NCI-H2107 (cell line): ENCODE measurements around the gene PNMA1.

ENCODE experiments used
- DNase-seq: peaks from one replicate; lab custom pipeline; 2025; lab: John Stamatoyannopoulos, UW

Gene PNMA1

GRCh38 chr14:73736842-73737241 lies 22.7 kb upstream of the PNMA1 start:
- DNase-seq: no peak

GRCh38 chr14:73732006-73732405 lies 17.8 kb upstream of the PNMA1 start:
- DNase-seq: no peak

GRCh38 chr14:73731111-73731510 lies 16.9 kb upstream of the PNMA1 start:
- DNase-seq: no peak

GRCh38 chr14:73729556-73730265 lies 15.5 kb upstream of the PNMA1 start:
- no peak for DNase-seq

GRCh38 chr14:73728717-73729330 lies 14.6 kb upstream of the PNMA1 start:
- peak; percentile 67 for DNase-seq

- DNase-seq: no peak
Measured at GRCh38 chr14:73727166-73727565, 13.0 kb upstream of the PNMA1 start.

- DNase-seq: no peak
Measured at GRCh38 chr14:73726025-73726961, 12.1 kb upstream of the PNMA1 start.

GRCh38 chr14:73725116-73726024 lies 11.2 kb upstream of the PNMA1 start:
- no peak for DNase-seq

GRCh38 chr14:73724696-73725095 lies 10.5 kb upstream of the PNMA1 start:
- no peak for DNase-seq

GRCh38 chr14:73723797-73724661 lies 9.8 kb upstream of the PNMA1 start:
- DNase-seq: peak; percentile 85

GRCh38 chr14:73723406-73723796 lies 9.2 kb upstream of the PNMA1 start:
- DNase-seq: no peak

- DNase-seq: no peak
Measured at GRCh38 chr14:73722581-73722980, 8.4 kb upstream of the PNMA1 start.

GRCh38 chr14:73721101-73721821 lies 7.1 kb upstream of the PNMA1 start:
- no peak for DNase-seq

GRCh38 chr14:73720636-73721035 lies 6.5 kb upstream of the PNMA1 start:
- DNase-seq: no peak

GRCh38 chr14:73719791-73720190 lies 5.6 kb upstream of the PNMA1 start:
- no peak for DNase-seq

- DNase-seq: no peak
Measured at GRCh38 chr14:73719361-73719760, 5.2 kb upstream of the PNMA1 start.

- no peak for DNase-seq
Measured at GRCh38 chr14:73718418-73719251, 4.5 kb upstream of the PNMA1 start.

GRCh38 chr14:73717711-73718417 lies 3.7 kb upstream of the PNMA1 start:
- DNase-seq: no peak

GRCh38 chr14:73717266-73717665 lies 3.1 kb upstream of the PNMA1 start:
- no peak for DNase-seq
